NCI-H82 treated with DMSO at 0.1 percent for 48 hours (cell line): ENCODE results near the gene SLC26A11.
"Not testable (repeated sequence)": the region's sequence is repeated elsewhere in the genome, so short reads cannot be mapped to it uniquely, and the experiment has no call there.

Experiments
- DNase-seq: peaks from one replicate; lab custom pipeline; 2025; ENCODE audit not compliant: unreplicated experiment; lab: John Stamatoyannopoulos, UW

The SLC26A11 gene

GRCh38 chr17:80243526-80244433 is 23.6 kb downstream of the SLC26A11 start:
- DNase-seq: no peak

GRCh38 chr17:80244448-80244847 is 24.2 kb downstream of the SLC26A11 start:
- DNase-seq: not testable (repeated sequence)

GRCh38 chr17:80244871-80245509 is 24.8 kb downstream of the SLC26A11 start:
- DNase-seq: no peak

- no peak for DNase-seq
These were observed 25.5 kb downstream of the SLC26A11 start for GRCh38 chr17:80245566-80246265.

GRCh38 chr17:80246266-80246681 is 26.0 kb downstream of the SLC26A11 start:
- no peak for DNase-seq

GRCh38 chr17:80246726-80247125 is 26.5 kb downstream of the SLC26A11 start:
- DNase-seq: no peak

- DNase-seq: no peak
These were observed 27.3 kb downstream of the SLC26A11 start for GRCh38 chr17:80247561-80247960.

GRCh38 chr17:80248001-80248893 is 28.0 kb downstream of the SLC26A11 start:
- DNase-seq: no peak

- no peak for DNase-seq
These were observed 28.9 kb downstream of the SLC26A11 start for GRCh38 chr17:80248894-80249710.

GRCh38 chr17:80251966-80252365 is 31.7 kb downstream of the SLC26A11 start:
- no peak for DNase-seq

- no peak for DNase-seq
These were observed 32.6 kb downstream of the SLC26A11 start for GRCh38 chr17:80252871-80253270.

GRCh38 chr17:80253631-80254395 is 33.6 kb downstream of the SLC26A11 start:
- DNase-seq: no peak

- no peak for DNase-seq
These were observed 34.4 kb downstream of the SLC26A11 start for GRCh38 chr17:80254396-80255251.

GRCh38 chr17:80256034-80256350 is 35.8 kb downstream of the SLC26A11 start:
- DNase-seq: no peak

GRCh38 chr17:80257716-80258213 is 37.5 kb downstream of the SLC26A11 start:
- no peak for DNase-seq

GRCh38 chr17:80258296-80258695 is 38.1 kb downstream of the SLC26A11 start:
- not testable (repeated sequence) for DNase-seq

GRCh38 chr17:80259457-80260068 is 39.3 kb downstream of the SLC26A11 start:
- no peak for DNase-seq

- no peak for DNase-seq
These were observed 39.9 kb downstream of the SLC26A11 start for GRCh38 chr17:80260069-80260535.
